HG03571 (cell line): ENCODE results near the gene PLCB2.

Experiments
- ATAC-seq: cut with Tn5 transposase; IDR thresholded peaks from one replicate; pipeline ENCODE4 v1.9.1; 2021; ENCODE audit not compliant: unreplicated experiment

PLCB2 gene

DNA sequence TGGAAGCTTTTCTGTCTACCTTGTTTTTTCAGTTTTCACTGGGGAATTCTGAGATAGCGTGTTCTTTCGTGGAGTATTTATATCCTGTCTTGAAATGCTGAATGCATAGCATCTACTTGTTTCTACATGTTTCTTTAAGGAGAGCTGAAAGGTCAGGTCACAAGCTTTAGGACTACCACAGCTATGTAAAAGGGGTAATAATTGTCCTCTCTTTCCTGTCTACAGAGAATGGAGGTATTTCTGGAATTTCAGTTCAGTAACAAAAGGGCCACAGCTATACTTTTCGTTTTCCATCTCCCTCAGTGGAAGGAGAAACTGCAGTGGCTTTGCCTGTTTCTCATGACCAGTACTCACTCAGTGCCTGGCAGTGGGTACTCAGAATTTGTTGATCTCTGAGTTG lies 20.4 kb upstream of the PLCB2 start:
- no peak for ATAC-seq

DNA sequence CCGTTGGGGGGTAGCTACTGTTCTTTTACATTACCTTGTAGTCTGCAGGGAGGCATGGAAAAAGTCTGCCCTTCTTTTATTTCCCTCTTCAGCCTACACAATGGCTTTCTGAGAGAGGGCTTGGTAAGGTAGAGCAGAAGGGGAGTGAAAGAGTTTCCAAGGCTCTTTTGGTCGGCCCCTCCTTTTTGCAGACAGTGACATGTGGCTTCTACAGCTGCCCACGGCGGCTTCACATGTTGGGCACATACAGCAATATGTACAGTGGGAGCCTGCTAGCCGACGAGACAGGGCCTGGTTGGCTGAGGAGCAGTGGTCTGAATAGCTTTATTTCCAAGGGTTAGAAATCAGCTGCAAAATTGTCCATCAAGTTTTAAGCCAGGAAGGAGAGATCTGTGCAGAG lies 19.7 kb upstream of the PLCB2 start:
- ATAC-seq = no peak

DNA sequence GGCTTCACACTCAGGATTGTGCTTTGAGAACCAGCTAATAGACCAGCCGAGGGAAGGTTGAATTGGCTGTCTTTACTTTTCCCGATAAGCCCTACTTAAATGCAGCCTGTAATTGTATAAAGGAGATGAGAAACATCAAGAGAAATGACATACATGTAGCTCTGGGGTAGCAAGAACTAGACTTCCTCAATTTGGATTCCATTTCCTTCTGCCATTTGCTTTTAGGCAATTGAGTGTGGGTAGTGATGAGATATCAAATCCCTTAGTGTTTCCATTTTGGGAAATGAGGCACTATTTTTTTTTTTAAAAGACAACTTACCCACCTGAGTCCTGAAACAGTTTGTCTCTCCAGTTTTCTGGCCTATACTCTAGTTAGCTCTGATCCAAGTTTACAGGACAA lies 18.0 kb upstream of the PLCB2 start:
- no peak for ATAC-seq

DNA sequence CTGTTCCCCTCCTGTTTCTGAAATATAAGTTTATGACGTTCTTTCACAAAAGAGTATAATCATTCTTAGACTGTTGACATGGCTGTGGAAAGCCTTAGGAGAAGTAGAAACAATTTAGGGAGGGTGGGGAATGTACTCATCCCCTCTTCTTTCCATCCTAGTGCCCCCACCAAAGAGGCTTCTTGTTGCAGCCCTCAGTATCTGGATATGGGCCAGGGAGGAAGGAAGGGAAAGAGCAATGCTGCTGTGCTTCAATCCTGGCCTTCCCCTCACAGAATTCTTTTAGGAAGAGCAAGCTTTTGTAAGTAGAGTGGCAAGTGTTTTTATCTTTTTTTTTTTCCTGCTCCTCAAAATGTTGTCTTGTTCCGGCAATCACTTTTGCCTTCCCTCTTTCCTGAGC lies 17.5 kb upstream of the PLCB2 start:
- no peak for ATAC-seq

DNA sequence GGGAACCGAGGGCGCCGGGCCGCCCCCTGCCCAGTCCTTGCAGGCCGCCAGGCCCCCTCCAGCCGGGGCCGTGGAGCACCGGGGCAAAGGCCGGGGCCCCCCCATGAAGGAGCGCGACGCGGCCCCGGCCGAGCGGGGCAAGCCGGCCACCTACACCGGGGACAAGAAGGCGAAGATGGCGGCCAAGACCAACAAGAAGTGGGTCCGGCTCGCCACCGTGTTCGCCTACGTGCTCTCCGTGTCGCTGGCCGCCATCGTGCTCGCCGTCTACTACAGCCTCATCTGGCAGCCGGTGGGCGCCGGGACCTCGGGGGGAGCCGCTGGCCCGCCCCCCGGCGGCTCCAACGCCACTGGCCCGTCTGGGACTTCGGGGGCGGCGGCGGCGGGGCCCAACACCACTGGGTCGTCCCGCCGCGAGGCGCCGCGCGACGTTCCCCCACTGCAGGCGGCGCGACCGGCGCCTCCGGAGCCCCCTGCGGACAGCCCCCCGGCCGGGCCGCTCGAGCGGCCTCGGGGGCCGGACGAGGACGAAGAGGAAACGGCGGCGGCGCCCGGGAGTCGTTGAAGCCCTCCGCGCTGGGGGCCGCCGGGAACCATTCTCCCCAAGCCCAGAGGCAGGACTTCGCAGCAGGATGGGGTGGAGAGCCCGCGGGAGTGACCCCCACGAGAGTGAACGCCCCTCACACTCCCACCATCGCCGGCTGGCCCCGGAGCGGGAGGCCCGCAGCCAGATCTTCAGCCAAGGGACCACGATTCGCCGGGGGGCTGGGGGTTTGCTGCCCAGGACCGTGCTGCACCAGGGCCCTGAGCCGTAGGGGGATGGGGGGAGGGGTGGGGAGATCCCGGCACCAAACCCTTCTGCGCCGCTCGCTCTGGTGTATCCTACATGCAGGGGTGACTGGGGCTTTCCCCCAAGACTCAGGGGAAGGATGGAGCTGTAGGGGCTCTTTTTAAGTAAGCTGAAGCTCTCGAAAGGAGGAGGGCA lies 16.5 kb upstream of the PLCB2 start:
- peak; percentile 9 for ATAC-seq

DNA sequence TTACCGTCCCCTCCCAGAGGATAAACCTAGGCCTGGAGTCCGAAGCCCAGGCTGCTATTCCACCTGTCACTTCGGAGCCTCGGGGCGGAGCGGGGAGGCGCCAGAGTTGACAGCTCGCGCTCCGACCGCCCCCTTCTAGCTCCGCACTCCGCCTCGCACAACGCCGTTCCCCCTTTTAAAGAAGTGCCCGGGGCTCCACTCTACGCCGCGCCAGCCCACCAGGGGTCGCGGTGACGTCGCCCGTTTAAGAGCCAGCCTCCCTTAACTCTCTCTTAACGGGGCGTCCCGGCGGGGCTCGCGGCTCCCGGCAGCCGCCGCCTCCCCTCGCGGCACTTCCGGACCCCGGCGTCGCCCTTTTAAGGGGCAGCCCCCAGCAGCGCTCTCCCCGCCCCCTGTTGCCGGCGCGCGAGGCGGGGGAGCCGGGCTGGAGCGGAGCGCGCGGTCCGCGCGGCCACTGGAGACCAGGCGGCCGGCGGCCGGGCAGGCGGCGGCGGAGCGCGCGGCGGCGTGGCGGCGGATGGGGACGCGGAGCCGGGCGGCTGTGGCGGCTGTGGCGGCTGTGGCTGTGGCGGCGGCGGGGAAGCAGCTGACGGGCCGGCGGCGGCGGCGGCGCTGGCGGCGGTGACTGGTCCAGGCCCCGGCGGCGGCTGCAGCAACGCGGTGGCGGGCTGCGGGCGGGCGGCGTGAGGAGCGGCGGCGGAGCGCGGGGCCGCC lies 15.7 kb upstream of the PLCB2 start, which contains the start of gene INAFM2:
Gene INAFM2, plus strand, starts transcription at position 454 of the 714 bp plus-strand sequence. CDS start 364 bp downstream, outside the sequence.
- peak; percentile 87 for ATAC-seq

DNA sequence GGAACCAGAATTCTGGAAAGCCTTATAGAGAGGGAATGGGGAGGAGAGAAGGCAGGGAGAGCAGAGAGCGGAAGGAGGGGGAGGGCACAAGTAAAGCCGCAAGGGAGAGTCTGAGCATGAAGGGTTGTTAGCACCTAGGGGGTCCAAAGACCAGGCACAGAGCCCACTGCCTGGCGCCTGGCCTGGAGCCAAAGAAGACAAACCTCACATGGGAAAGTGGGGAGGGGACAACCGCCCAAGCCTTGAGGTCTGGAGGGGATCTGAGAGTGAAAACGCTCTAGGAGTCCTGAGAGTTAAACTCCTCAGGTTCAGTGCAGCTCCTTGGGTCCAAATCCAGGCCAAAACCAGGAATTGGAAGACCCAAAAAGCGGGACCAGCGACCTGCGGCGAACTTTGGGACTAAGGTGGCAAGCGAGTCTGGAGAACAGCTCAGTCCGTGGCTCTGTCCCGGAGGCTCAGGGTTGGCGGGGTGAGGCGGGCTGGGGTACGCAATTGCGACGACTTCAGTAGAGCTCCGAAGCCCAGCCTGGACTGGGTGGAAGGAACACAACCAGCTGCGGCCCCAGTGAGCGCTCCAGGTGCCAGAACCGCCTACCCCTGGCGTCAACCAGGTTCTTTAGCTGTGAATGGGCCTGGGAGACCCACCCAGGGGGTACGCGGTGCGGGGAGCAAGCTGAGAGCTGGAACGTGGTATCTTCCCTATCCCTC lies 14.9 kb upstream of the PLCB2 start:
- no peak for ATAC-seq

DNA sequence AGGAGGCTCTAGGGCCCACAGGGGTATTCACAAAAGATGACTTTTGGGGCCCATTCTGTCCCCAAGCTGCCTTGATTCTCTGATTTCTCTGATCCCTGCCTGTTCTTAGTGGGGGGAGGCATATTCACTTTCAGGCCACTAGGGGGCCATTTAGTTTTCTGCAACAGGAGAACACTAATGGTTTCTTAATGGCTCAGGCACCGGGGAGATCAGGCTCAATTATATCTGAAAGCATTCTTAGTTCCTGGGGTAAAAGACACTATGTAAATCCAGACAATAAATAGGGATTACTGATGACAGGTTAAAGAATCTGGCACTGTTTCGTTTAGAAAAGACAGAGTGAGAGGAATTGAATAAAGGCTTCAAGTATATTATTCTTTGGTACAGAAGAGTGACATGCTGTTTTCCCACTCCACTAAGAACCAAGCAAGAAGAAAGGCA lies 13.2 kb upstream of the PLCB2 start:
- no peak for ATAC-seq

DNA sequence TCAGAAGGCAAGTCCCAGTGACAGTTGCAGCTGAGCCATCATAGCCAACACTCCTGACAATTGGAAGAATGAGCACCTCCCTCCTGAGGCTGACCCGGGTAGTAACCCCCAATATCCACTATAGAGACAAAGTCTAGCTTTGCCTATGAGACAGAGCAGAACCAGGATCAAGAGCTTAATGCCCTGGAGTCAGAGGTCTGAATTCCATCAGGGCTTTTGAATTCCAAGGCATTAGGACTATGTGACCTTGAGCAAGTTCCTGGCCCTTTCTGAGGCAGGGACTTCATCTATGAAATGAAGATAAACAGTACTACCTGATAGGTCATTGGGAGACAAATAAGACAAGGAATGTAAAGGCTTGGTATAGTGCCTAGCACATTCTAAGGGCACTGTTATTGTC lies 12.7 kb upstream of the PLCB2 start:
- ATAC-seq = no peak

DNA sequence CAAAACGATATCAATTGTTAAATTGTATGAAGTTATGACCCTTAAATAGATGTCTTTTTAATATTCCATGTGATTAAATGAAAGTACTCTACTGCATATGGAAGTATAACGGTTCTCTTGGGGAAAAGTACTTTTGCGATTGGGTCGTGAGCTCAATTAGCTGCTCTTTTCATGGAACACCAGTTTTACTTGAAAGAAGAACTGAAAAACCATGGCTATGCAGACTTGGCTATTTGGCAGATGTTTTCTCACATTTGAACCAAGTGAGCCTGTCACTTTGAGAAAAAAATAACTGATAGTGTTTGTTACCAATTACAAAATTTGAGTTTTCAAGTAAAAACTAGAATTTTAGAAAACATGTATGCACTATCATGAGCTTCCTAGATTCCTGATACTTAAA lies 9.8 kb upstream of the PLCB2 start:
- no peak for ATAC-seq

DNA sequence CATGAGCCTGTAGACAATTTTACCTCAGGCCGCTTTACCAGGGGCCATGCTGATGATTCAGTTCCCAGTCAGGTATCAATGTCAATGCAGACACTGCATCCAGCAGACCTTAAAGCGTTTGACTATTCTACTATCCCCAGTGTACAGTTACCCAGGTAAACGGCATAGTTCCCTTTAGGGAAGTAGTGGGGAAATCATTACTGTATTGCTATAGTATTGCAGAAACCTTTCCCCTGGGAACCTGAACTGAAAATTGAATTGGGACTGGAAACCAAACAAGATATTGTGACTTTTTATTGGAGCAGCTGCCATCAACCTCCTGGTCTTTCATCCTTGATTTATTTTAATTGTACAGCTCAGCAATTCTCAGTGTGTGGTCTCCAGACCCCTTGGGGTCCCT lies 9.2 kb upstream of the PLCB2 start:
- ATAC-seq = no peak

DNA sequence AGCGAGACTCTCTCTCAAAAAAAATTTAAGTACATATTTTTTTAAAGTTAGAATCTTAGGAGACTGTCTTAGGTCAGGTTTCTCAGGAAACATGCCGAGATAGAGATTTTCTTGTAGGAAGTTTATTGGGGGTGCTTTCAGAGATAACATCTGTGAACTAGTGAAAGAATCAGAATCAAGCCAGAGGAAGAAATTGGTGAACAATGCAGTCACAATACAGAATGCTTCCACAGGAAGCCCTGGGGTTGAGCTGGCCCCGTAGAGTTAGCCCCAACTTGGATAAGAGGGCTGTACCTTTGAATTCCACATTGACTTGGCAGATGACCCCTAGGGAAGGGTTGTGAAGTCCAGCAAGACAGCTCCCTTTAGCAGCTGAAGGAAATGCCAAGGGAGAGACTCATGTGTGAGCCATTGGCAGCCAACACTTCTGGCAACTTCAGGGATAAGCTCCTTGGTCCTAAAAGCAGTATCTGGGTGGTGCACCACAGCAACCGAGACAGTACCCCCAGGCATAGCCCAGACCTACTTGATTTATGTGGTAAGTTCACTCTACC lies 7.1 kb upstream of the PLCB2 start:
- no peak for ATAC-seq

DNA sequence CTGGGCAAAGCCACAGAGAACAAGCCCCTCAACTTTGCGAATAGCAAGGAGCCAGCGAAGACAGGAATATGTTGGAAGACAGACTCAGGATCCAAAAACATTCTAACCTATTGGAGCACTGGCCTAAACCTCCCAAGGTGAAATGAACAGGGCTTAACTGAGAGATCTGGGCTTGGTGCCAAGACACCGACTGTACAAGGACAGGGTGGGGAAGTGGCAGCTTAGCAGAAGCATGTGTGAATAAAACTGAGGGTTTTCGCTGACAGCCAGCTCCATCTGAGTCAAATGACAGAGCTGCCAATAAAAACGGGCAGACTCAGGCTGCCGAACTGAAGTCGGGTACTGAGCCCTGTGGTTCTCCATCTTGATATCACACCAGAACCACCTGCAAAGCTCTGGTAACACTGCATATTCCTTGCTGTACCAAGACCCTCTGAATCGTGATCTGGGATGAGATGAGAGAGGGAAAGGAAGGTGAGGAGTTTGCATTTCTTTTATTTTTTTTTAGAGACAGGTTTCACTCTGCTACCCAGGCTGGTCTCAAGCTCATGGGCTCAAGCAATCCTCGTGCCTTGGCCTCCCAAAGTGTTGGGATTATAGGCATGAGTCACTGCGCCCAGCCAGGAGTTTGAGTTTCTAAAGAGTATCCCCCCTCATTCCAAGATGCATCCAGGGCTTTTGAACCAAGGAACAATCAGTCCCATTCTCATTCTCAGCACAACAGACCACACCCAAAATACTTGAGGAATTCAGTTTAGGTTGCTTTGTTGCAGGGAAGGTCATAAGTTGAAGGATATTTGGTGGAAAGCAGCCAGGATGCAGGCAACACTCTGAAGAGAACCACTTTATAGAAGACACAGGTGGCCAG lies 6.0 kb upstream of the PLCB2 start:
- ATAC-seq = no peak

DNA sequence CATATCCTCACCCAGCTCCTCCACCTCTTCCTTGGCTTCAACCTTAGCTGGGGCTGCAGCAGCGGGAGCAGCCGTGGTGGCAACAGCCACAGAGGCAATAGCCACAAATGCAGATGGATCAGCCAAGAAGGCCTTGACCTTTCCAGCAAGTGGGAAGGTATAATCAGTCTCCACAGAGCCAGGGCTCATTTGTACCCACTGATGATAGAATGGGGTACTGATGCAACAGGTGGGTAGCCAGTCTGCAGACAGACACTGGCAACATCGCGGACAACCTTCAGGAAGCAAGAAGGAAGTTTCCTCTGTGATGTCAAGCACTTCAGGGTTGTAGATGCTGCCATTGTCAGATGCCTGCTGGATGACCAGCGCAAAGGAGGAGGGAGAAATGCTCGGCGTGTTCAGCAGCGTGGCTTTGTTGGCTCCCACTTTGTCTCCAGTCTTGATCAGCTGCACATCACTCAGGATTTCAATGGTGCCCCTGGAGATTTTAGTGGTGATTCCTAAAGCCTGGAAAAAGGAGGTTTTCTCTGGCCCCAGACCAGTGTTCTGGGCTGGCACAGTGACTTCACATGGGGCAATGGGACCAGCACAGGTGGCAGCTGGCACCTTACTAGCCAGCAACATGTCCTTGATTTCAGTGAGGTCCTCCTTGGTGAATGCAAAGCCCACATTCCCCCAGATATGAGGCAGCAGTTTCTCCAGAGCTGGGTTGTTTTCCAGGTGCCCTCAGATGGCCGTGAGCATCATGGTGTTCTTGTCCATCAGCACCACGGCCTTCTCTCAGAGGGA lies 4.8 kb upstream of the PLCB2 start:
- ATAC-seq = no peak

DNA sequence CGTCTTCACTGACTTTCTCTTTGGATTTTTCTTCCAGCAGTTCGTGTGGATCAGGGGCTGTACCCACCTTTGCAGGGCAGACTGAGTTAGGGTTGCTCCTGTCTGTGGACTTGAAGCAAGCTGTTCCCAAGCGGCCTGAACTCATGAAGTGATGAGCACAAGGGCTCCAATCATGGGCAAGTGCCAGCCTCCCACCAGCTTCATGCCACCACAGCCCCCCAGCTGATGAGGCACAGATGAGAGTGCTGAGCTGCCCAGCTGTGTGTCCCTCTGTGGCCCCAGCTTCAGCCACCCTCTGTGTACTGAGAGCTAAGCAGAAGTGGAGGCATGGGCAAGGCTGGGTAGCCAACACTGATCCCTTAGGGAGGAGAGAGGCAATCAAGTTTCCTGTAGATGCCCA lies 3.3 kb upstream of the PLCB2 start:
- ATAC-seq = no peak

DNA sequence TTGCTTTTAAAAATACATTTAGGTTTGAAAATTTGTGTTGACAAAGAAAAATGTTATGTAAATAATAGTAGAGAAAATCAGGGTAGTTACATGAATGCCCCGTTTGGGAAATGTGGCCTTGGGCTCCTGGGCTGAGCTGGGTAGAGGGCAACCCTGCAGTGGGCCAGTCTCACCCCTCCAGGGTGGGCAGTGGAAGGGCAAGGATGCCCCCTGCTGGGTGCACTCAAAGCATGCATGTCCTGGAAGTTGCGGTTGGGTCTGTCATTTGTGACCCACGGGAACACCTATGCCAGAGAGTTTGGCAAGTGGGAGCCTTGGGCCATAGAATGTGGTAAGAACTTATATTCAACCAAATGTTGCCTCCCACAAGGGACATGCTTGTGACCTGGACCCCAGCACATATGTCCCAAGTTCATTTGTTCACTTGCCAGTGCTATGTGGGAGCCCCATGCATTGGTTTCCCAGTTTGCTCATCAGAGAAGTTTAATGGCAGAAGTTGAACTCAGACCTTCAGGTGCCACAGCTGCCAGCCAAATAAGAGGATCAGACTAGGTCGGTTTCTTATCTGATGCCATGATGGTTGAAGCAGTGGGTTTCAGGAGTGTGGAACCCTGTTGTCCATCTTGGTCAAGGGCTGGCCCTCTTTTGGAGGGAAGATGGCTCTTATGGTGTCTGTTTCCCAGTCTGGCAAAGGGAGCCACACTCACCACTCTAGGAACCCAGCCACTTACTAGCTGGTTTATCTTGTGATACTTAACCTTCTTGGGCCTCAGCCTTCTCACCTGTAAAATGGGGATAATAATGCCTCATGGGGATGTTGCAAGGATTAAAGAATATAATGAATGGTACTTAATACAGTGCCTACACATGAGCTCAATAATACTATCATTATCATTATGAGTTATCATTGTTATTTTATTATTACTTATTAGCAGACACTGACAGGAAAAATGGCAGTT lies 2.5 kb upstream of the PLCB2 start:
- ATAC-seq = no peak

DNA sequence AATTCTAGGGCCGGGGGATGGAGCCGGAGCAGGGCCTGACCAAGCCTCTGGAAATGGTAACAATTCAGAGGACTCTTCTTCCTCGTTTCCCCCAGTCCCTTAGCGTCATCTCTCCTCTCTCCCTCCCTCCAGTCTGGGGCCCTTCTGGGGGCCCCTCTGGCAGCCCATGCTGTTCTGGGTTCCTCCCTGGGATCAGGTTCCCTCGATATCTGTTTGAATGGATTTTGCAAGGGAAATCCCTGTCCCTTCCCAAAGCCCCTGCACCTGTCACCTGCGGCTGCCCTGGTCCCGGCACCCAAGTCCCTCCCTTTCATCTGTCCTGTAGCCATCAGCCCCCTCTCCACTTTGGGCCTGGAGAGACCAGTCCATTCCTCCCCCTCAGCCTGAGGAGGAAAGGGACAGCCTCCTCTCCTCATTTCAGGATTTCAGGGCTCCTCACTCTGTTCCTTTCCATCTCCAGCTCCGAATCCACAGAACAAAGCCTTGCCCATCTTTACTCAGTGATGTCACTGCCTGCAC lies 1.7 kb upstream of the PLCB2 start:
- ATAC-seq = no peak

DNA sequence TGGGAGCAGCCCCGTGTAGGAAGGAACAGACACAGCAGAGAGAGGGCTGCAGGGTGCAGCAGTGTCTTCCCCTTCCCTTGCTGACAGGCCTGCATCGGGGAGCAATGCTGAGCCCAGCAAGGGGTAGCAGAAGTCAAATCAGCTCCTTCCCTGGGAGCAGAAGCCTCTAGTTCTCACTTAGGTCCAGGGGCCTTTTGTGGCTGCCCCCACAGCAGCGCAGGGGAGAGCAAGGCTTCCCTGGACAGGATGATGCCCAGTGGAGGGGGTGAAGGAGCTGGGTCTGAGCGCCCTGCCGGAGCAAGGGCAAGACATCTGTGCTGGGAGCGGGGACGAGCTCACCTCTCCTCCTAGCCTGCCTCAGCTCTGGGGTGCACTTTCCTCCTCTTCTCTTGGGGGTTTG lies 827 bp downstream of the PLCB2 start:
- ATAC-seq = no peak
